Measurements from ENCODE around the gene SOX5. TPM values are rescaled to one million over a fixed set of nuclear protein-coding genes. Genes with fewer than 3 reads are reported as not detected.

The SOX5 gene
- total RNA-seq, 6 experiments from 2014 or later, result 14.8 to 34.3 (median 31.1) TPM

- WGBS (ENCODE audit: insufficient coverage, low coverage, low lambda C conversion rate, missing lambda C conversion rate), result 94% methylated on average over 3 of the region's 3 CpGs
Measured at GRCh38 chr12:23758608-23759007, 190.9 kb downstream of the SOX5 start.

GRCh38 chr12:23757541-23757962, 191.9 kb downstream of the SOX5 start:
- ATAC-seq (peak in 1 of 4 donors; percentile 56), DNase-seq (no peak)
- peaks cover 0 to 10% (median 0%) of the 10 kb centered on the region in 4 donors for H3K4me1 ChIP-seq
- TF ChIP-seq CTCF (IDR thresholded peaks at IDR 0.05), result no peak
- no peak overlapping the region for H3K27ac ChIP-seq
- intact Hi-C loops (cut with DNase I), result no loop called here
- no peaks in the 10 kb centered on the region for H3K9me3 ChIP-seq
- no peaks in the 10 kb centered on the region for H3K36me3 ChIP-seq
- 37% methylated on average over 1 of the region's 1 CpG for WGBS (ENCODE audit: insufficient coverage, low coverage, low lambda C conversion rate, missing lambda C conversion rate)
- no peaks in the 10 kb centered on the region for H3K27me3 ChIP-seq
- no peak overlapping the region for H3K4me3 ChIP-seq

More at GRCh38 chr12:23758608-23759007, 190.9 kb downstream of the SOX5 start:
- DNase-seq, result no peak
- Histone ChIP-seq H3K27ac (no peak overlapping the region), H3K36me3 (no peaks in the 10 kb centered on the region), H3K4me1 (peaks cover 0 to 10% (median 0%) of the 10 kb centered on the region in 4 donors), H3K4me3 (no peak overlapping the region), H3K9me3 (no peaks in the 10 kb centered on the region), H3K27me3 (no peaks in the 10 kb centered on the region)
- intact Hi-C loops (cut with DNase I), result no loop called here
- no peak for TF ChIP-seq CTCF (IDR thresholded peaks at IDR 0.05)
- no peak for TF ChIP-seq POLR2A (IDR thresholded peaks at IDR 0.05)
- ATAC-seq, result no peak

GRCh38 chr12:23756416-23756815, 193.1 kb downstream of the SOX5 start:
- Histone ChIP-seq H3K27ac (no peak overlapping the region), H3K4me1 (peaks cover 0 to 10% (median 0%) of the 10 kb centered on the region in 4 donors), H3K36me3 (no peaks in the 10 kb centered on the region), H3K27me3 (no peaks in the 10 kb centered on the region), H3K4me3 (no peak overlapping the region), H3K9me3 (no peaks in the 10 kb centered on the region)
- intact Hi-C loops (cut with DNase I), result no loop called here
- TF ChIP-seq POLR2A (IDR thresholded peaks at IDR 0.05) (no peak), CTCF (IDR thresholded peaks at IDR 0.05) (no peak)
- 88% methylated on average over 2 of the region's 2 CpGs for WGBS (ENCODE audit: insufficient coverage, low coverage, low lambda C conversion rate, missing lambda C conversion rate)
- ATAC-seq (no peak), DNase-seq (no peak)

- Histone ChIP-seq H3K36me3 (no peaks in the 10 kb centered on the region), H3K4me1 (peaks cover 0 to 10% (median 0%) of the 10 kb centered on the region in 4 donors), H3K4me3 (no peak overlapping the region), H3K9me3 (no peaks in the 10 kb centered on the region), H3K27ac (no peak overlapping the region), H3K27me3 (no peaks in the 10 kb centered on the region)
- intact Hi-C loops (cut with DNase I), result no loop called here
- no peak for TF ChIP-seq CTCF (IDR thresholded peaks at IDR 0.05)
- TF ChIP-seq POLR2A (IDR thresholded peaks at IDR 0.05), result no peak
- DNase-seq, result no peak
- 70% methylated on average over 5 of the region's 5 CpGs for WGBS (ENCODE audit: insufficient coverage, low coverage, low lambda C conversion rate, missing lambda C conversion rate)
- ATAC-seq, result no peak
Measured at GRCh38 chr12:23753628-23754365, 195.7 kb downstream of the SOX5 start.

All from right lobe of liver (tissue), 6 donors.